Panc1 (cell line): ENCODE results near the gene FRMPD4. TPM values are rescaled to one million over a fixed set of nuclear protein-coding genes. Genes with fewer than 3 reads are reported as not detected.

Experiments used
- ATAC-seq: fragments of 200-7000 bp; cut with Tn5 transposase; 2 replicates; pipeline ENCODE4 v1.9.1; 2020; ENCODE audit warnings: mild to moderate bottlenecking, moderate library complexity
- BruUV-seq: library from RNA; stranded (reverse); fragments of 400-500 nt; replicated peaks from 2 replicates; lab custom pipeline; 2021; lab: Mats Ljungman, UMichigan
- CTCF ChIA-PET: fragments of 300-600 bp; sonication (Branson Sonifier 250); formaldehyde crosslinking; loops from one replicate; lab custom pipeline; 2022; ENCODE audit warnings: antibody characterized with exemption; lab: Charles Lee
- POLR2A ChIA-PET: fragments of 300-600 bp; sonication (Branson Sonifier 250); formaldehyde crosslinking; loops from one replicate; lab custom pipeline; 2022; ENCODE audit warnings: antibody characterized with exemption; lab: Charles Lee
- DNase-seq: peaks from one replicate; pipeline ENCODE4 v3.0.0-alpha.2; 2010; ENCODE audit warnings: low read depth, low spot score
- H3K27ac ChIP-seq: 2 replicates; pipeline ENCODE4 v1.5.1; 2011; ENCODE audit warnings: mild to moderate bottlenecking, low read length, inconsistent platforms
- H3K27me3 ChIP-seq: fragments of 200-500 bp; sonication (Bioruptor generic); 2 replicates; pipeline ENCODE4 v1.6.0; 2014; ENCODE audit warnings: low read length, inconsistent platforms; ENCODE audit not compliant: control insufficient read depth, insufficient read depth
- H3K36me3 ChIP-seq: fragments of 200-500 bp; sonication (Bioruptor generic); 2 replicates; pipeline ENCODE4 v1.5.1; 2014; ENCODE audit warnings: inconsistent platforms, mild to moderate bottlenecking, low read length, moderate library complexity; ENCODE audit not compliant: control insufficient read depth, insufficient read depth
- H3K4me1 ChIP-seq: 2 replicates; pipeline ENCODE4 v1.5.1; 2011; ENCODE audit warnings: inconsistent platforms, mild to moderate bottlenecking, low read length, moderate library complexity; ENCODE audit not compliant: control insufficient read depth, insufficient read depth
- H3K4me3 ChIP-seq, 2 experiments: 2 replicates each; pipeline ENCODE4 v1.5.1; 2011 to 2012; ENCODE audit warnings: low read depth in 2 of 2, low read length in 2 of 2, mild to moderate bottlenecking in 2 of 2, inconsistent platforms in 1 of 2, moderate library complexity in 1 of 2
- H3K9me3 ChIP-seq: fragments of 200-500 bp; sonication (Bioruptor generic); 2 replicates; pipeline ENCODE4 v1.5.1; 2014; ENCODE audit warnings: low read depth, mild to moderate bottlenecking, inconsistent platforms, low read length, moderate library complexity; ENCODE audit not compliant: control insufficient read depth, insufficient read depth
- CTCF ChIP-seq: fragments of 450-650 bp; IDR thresholded peaks from 2 replicates; pipeline ENCODE4 v1.5.1; 2017; ENCODE audit warnings: mild to moderate bottlenecking
- POLR2AphosphoS5 ChIP-seq: IDR thresholded peaks from 2 replicates; pipeline ENCODE4 v1.6.1; 2012; ENCODE audit warnings: mild to moderate bottlenecking, low read depth, low read length, moderate library complexity
- REST ChIP-seq, 2 experiments: IDR thresholded peaks; 2 replicates each; pipeline ENCODE4 v1.6.1; 2011 to 2012; ENCODE audit warnings: low read depth in 2 of 2, control low read depth in 1 of 2, low read length in 1 of 2, mild to moderate bottlenecking in 1 of 2, moderate library complexity in 1 of 2; ENCODE audit not compliant: insufficient read depth in 1 of 2
- SIN3A ChIP-seq: IDR thresholded peaks from 2 replicates; pipeline ENCODE4 v1.6.1; 2012; ENCODE audit warnings: low read depth, mild to moderate bottlenecking, low read length, moderate library complexity, borderline replicate concordance; ENCODE audit not compliant: insufficient read depth
- TCF7L2 ChIP-seq: IDR thresholded peaks from 2 replicates; pipeline ENCODE4 v1.6.1; 2011; ENCODE audit warnings: mild to moderate bottlenecking, low read depth, low read length, inconsistent platforms
- in situ Hi-C: cut with HindIII; loops from 2 replicates; pipeline ENCODE4 v1.10.0; 2016; ENCODE audit warnings: low sequenced_read_pairs, low pct_unique_long_range_greater_than_20kb
- intact Hi-C: fragments of 100-400 bp; cut with micrococcal nuclease; formaldehyde crosslinking; loops from one replicate; pipeline ENCODE4 v1.10.0; 2022; ENCODE audit not compliant: unreplicated experiment
- total RNA-seq: library from RNA; stranded (reverse); gene quantifications from one replicate; pipeline ENCODE4 v1.2.1, GENCODE V29; 2021; ENCODE audit not compliant: unreplicated experiment

Gene FRMPD4
- total RNA-seq, 1 experiment from 2014 or later: not detected

GRCh38 chrX:12237771-12238170, 99.5 kb downstream of the FRMPD4 start:
- ATAC-seq: no peak
- no peak overlapping the region for H3K27ac ChIP-seq
- H3K4me3 ChIP-seq: no peak overlapping the region
- H3K27me3 ChIP-seq: no peaks in the 10 kb centered on the region
- CTCF ChIA-PET: no interaction called here
- H3K9me3 ChIP-seq: no peaks in the 10 kb centered on the region
- TF ChIP-seq TCF7L2 (no peak), REST (IDR thresholded peaks at IDR 0.05; ENCODE audit: insufficient read depth in 1 of 2, low read depth in 2 of 2, low read length in 1 of 2) (no peak)
- POLR2A ChIA-PET: no interaction called here
- BruUV-seq: no TSS peak
- in situ Hi-C loops (no loop called here), intact Hi-C loops (no loop called here)
- no peaks in the 10 kb centered on the region for H3K4me1 ChIP-seq
- DNase-seq: no peak
- no peaks in the 10 kb centered on the region for H3K36me3 ChIP-seq

GRCh38 chrX:12239356-12240082, 101.2 kb downstream of the FRMPD4 start:
- intact Hi-C loops (no loop called here), in situ Hi-C loops (no loop called here)
- no peak overlapping the region for H3K4me3 ChIP-seq
- H3K4me1 ChIP-seq: no peaks in the 10 kb centered on the region
- no peak for DNase-seq
- BruUV-seq: no TSS peak
- no peak overlapping the region for H3K27ac ChIP-seq
- CTCF ChIA-PET: no interaction called here
- H3K9me3 ChIP-seq: no peaks in the 10 kb centered on the region
- ATAC-seq: no peak
- no peaks in the 10 kb centered on the region for H3K27me3 ChIP-seq
- POLR2A ChIA-PET: no interaction called here
- no peaks in the 10 kb centered on the region for H3K36me3 ChIP-seq
- no peak for TF ChIP-seq SIN3A

GRCh38 chrX:12240491-12240890, 102.2 kb downstream of the FRMPD4 start:
- TF ChIP-seq REST (IDR thresholded peaks at IDR 0.05; ENCODE audit: insufficient read depth in 1 of 2, low read depth in 2 of 2, low read length in 1 of 2) (no peak), TCF7L2 (no peak), CTCF (no peak), POLR2AphosphoS5 (no peak), SIN3A (no peak)
- intact Hi-C loops (no loop called here), in situ Hi-C loops (no loop called here)
- Histone ChIP-seq H3K4me3 (no peak overlapping the region), H3K27me3 (no peaks in the 10 kb centered on the region), H3K4me1 (no peaks in the 10 kb centered on the region), H3K36me3 (no peaks in the 10 kb centered on the region), H3K27ac (no peak overlapping the region), H3K9me3 (no peaks in the 10 kb centered on the region)
- ChIA-PET POLR2A (no interaction called here), CTCF (no interaction called here)
- no TSS peak for BruUV-seq
- ATAC-seq (no peak), DNase-seq (no peak)
